ENCODE results near the gene LRRC9.
"Not testable (repeated sequence)": the region's sequence is repeated elsewhere in the genome, so short reads cannot be mapped to it uniquely, and the experiment has no call there.

The LRRC9 gene

DNA sequence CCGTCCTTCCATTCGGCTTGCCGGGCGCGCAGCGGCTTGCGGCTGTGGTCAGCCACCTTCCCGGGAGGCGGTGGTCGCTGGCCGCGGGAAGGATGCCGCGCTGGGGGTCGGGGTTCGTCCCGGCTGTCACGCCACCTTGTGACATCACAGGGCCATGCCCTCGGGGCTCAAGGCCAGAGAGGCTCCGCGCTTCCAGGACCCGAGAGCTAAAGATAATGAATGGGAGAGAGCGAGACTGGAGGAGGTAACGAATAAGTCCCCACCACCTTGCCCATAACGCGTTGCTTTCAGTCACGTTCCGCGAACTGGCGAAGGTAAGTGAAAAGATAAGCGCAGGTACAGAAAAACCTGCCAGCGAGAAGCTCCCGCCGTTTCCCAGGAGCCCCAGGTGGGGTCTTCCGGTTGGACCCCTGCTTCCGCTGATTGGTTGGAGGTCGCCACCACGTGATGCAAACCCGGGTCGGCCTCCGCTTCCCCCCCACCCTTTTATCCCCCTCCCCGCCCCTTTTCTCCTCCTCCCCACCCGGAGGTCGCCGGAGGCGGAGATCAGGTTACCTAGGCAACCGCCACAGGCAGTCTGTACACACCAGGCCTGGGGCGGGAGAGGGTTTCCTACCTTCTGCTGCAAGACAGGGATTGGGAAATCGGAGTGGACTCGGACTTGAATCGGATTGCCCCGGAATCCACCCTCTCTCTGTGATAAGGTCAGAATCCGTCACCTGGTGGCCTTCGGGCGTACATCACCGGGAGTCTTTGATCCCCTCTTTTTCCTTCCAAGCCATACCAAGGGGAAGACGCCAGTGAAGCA lies at the start of gene LRRC9:
Gene LRRC9 (plus strand): TSS at position 575 of the 808 bp plus-strand sequence.
- no peak for DNase-seq

DNA sequence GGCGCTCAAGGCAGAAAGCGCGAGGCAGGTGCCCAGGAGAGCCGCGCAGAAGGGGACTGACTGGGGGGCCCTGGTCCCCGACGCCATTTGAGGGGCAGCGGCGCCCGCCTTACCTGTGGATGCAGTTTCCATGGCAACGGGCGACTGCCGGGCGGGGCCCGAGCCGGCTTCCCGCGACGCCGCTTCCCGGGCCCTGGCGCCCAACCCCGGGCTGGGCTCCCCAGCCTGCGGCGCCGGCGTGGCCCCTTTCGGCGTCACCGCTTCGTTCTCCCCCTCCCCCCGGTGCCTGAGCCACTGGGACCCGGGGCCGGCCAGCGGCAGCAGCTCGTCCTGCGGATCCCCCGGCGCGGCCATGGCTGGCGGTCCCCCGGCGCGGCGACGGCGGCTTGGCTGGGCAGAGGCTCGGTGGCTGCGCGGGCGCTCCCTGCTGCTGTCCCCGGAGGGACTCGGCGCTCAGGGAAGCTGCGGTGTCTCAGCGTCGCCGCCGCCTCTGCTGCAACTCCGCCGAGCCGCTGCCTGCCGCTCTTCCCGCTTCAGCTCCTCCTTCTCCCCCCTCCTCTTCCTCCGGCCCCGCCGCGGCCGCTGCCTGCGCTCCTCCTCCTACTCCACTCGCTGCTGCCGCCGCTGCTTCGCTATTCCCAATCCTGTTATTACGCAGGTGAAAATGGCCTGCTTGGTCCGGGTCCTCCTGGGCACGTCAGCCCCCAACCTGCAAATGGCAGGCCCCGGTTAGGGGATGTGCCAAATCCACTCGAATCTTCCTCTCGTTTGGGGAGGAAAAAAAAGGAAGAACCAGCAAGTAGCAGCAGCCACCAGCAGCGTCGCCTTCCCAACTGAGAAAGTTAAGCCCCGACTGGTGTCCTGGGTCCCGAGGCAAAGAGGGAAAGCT lies 49.4 kb upstream of the LRRC9 start, which contains the start of gene RTN1:
Gene RTN1 (minus strand): TSS at position 500 of the 889 bp plus-strand sequence. CDS start 146 bp downstream, at position 354.
- DNase-seq = peak; percentile 1

DNA sequence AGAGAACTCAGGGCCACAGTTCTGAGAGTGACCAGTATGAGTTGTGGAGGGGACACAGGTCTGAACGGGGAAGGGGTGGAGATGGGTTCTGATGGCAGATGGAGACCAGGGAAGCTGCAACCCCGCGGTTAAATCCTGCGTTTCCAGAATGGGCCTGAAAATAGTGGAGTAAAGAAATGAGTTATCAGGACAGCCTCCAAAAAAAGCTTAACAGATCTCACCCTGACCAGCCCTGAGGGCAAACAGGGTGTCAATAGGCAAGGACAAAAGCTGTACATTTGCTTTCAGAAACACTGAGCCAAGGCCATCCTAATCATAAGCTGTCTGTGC lies 48.8 kb upstream of the LRRC9 start:
- no peak for DNase-seq

DNA sequence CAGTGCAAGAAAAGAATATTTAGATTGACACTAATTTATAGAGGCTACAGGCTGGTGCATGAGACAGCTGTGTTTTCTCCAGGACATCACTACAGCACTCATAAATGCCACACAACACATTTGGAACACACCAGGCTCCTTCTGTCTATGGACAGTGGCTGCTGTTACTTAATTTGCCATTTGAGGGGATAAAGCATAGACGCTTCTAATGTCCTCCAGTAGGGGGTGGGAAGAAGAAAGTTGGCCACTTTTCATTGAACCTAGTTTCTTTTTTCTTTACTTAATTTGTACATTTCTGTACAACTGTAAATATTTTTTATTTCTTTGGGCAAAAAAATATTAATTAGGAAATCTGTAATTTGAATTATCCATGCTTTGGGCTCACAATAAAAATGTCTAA lies 37.0 kb upstream of the LRRC9 start:
- no peak for DNase-seq

DNA sequence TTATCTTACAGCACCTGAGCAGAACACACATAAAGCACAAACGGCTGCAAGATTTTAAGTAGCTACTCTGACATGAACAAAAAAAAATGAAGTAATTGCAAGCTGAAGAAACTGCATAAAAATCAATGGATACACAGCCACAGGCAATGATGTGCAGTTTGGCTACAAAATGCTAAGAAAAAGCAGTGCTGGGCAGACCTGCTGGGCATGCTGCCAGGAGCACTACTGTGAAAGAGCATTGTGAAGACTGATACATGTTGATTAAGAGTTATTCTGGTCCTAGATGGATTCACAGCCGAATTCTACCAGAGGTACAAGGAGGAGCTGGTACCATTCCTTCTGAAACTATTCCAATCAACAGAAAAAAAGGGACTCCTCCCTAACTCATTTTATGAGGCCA lies 29.3 kb upstream of the LRRC9 start:
- no peak for DNase-seq

DNA sequence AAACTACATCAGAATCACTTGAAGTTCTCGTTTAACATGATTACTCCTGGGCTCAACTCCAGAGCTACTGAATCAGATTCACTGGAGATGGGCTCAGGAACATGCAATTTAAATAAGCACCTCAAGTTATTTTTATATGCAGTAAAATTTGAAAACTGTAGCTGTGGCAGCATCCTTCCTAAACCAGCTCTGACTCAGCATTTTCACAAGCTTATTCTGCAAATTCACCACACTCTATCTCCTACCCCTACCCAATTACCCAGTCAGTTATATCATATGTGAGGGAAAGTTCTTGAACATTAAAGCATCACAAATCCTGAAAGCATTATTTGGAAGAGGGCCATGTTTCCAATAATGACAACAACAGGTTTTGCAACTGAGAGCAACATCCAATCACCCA lies 24.2 kb upstream of the LRRC9 start:
- DNase-seq = no peak

DNA sequence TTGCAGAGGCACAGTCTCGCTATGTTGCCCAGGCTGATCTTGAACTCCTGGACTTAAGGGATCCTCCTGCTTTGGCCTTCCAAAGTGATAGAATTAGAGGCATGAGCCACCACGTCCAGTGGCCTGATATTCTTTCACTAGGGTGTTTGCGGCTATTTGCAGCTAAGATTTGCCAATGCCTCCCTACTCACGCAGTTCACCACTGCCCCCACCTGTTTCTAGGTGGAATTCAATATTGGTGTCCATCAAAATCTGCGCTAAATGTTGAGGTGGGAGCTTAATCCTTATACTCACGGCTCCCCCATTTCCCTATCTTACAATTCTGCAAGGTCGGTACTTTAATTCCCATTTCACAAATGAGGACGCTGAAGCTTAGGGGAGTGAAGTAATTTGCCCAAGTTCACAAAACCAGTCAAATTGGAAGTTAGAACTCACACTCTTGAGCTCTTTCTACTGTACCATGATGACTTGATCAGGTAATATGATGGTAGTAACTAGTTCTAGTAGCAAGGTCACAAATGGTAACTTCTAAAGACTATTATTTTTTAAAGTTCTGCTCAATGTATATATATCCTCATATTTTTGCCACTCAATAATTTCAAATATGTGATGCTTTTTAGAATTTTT lies 22.1 kb upstream of the LRRC9 start:
- no peak for DNase-seq

DNA sequence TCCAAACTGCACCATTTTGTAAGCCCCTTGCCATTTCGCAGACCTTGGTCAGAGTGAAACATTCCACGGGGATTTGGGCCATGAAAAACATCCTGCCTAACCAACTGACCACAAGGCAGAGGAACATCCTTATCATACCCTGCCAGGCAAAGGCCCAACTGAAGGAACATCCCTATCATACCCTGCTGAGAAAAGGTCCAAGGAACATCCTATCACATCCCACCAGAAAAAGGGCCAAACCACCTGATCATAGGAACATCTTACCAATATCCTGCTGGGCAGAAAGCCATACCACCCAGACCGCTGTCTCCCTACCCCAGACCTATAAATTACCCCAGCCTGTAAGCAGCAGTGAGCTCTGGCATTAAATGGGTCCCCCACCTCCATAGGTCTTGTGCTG lies 19.4 kb upstream of the LRRC9 start:
- no peak for DNase-seq

DNA sequence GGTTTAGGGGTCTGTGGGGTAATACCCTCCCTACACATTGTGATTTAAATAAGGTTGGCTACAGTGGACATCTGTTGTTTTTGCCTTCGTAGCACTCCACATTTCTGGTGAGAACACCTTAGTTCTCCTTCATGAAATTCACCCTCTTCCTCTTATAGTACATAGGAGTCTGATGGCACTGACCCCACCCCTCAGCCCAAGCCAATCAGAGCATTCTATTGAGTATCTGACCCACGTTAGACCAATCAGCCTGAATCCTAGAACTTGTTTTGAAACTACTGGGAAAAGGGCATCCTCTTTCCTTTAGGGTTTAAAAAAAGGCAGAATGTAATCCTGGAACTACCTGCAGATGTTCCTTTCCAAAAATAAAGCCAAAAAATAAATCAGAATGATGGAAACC lies 15.8 kb upstream of the LRRC9 start:
- DNase-seq = no peak

DNA sequence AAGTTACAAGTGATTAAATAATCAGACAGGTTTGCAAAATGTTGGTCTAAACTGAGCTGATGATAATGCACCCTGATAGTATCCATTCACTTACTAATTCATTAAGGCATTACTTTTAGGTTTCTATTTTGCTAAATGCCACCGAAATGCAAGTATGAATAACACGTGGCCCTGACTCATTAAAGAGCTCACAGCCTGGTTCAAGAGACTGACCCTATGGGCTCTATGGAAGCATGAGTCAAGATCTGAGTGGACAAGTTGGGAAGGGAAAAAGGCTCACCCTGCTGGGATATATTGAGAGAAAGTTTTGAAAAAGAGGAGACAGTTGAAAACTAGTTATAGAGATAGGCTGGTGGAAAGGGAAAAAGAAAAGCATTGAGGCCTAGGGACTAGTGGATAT lies 14.8 kb upstream of the LRRC9 start:
- no peak for DNase-seq

DNA sequence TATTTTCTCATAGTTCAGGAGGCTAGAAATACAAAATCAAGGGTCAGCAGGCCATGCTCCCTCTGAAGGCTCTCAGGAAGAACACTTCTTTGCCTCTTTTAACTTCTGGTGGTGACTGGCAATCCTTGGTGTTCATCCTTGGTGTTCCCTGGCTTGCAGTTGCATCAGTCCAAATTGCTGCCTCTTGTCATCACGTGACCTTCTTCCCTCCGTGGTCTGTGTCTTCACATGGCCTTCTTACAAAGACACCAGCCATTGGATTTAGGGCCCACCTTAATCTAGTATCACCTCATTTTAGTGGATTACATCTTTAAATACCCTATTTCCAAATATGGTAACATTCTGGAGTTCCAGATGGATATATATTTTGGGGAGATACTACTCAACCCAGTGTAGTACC lies 7.5 kb upstream of the LRRC9 start:
- DNase-seq = no peak

DNA sequence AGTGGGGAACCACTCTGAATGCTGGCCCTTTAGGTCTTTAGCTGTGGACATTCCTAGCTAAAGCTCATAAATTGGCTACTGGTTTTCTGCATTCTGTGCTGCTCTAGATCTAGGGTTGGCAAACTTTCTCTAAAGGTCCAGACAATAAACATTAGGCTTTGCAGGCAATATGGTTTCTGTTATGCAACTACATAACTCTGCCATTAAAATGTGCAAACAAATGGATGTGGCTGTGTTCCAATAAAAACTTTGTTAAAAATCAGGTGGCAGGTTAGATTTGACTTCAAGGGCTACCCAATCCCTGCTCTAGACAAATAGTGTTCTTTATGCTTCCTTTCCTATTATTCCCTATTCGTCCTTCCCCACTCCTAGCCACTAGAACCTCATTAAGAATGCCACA lies 6.8 kb upstream of the LRRC9 start:
- DNase-seq = no peak

DNA sequence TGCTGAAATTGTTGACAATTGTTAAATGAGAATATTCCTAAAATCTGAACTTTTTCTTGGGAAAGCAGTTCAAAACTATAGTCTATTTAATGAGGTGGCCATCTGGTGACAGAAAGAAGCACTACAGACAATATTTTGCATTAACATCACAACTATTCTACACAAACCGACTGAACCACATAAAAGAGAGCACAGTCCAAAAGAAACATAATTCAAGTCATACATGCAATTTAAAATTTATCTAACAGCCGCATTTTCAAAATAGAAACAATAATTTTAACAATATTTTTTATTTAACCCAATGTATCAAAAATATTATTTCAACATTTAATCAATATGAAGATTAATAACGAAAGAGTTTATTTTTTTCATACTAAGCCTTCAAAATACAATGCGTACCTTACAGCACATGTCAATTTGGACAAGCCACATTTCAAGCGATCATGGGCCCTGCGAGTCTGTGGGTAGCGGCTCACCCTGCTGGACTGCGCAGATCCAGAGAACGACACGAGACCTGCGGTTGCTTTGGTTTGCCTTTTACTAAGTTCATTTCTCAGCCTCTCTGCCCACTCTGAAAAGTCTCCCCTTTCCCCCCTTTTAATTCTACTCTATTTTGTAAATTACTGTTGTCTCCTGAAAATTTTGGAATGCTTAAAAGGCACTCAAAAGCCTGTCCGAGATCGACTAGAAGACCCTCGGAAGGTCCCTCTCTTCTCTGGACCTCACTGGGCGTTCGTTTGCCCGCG lies 947 bp upstream of the LRRC9 start:
- no peak for DNase-seq

DNA sequence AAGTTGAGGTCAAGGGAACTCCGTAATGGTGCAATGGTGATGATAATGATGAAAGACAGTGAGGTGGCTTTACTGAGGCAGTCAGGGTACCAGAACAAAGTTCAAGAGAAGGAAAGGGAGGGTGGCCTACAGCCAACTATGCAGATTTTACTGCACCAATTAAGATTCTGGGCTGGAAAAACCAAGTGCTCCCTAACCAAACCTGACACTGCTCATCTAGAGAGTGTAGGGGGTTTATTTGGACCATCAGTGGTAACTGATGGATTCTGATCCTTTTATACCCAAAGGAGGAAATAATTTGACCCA lies 387 bp downstream of the LRRC9 start:
- DNase-seq = no peak

DNA sequence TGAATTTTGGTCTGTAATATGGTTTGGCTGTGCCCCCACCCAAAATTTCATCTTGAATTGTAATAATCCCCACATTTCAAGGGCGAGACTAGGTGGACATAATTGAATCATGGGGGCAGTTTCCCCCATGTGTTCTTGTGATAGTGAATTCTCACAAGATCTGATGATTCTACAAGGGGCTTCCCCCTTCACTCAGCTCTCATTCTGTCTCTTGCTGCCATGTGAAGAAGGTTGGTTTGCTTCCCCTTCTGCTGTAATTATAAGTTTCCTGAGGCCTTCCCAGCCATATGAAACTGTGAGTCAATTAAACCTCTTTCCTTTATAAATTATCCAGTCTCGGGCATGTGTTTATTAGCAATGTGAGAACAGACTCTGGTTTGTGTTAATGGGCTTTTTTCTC lies 5.9 kb downstream of the LRRC9 start:
- no peak for DNase-seq

DNA sequence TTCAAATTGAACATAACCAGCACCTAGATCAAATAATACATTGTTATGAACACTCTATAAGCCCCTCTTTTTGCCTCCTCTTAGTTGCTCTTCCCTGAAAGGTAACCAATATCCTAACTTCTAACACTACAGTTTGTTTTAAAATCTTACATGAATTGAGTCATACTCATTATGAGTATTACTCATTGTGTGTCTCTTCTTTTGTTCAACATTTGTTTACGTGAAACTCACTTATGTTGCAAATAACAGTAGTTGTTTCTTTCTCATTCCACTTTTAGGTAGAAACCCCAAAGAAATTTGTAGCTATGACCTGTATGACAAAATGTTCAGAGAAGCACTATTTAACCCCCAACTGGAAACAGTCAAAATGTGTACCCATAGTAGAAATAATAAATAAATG lies 6.6 kb downstream of the LRRC9 start:
- no peak for DNase-seq

DNA sequence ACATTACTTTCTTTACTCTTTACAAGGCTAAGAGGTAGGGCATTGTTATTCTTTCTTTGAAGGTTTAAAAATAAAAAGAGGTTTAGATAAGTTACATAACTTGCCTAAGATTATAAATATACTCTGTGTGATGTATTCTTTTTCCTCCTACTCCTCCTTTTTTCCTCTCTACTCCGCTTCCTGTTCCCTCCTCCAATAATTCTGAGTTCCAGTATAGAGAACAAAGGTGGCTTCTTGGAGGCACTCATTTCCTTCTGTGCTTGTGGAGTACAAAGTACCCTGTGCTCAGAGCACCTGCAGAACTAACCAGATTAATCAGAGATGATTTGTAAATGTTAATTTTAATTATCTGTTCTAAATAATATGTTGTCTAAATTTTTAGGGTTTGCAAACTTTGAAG lies 11.3 kb downstream of the LRRC9 start:
- no peak for DNase-seq

DNA sequence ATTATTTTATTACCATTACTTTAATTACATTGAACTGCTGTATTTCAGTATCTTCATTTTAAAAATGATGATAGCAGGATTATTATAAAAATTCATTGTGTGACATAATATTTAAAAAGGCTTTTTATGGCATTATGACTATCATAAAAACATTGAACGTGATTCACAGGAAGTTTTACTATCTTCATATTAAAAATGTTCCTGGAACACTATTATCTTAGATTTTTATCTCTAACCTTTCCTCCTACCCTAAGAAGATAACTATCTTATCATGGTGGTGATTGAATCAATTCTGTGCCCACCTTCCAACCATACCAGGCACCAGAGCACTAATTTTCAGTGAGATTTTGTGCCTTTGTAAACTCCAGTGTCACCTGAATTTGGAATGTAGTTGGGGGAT lies 16.2 kb downstream of the LRRC9 start:
- DNase-seq = no peak

DNA sequence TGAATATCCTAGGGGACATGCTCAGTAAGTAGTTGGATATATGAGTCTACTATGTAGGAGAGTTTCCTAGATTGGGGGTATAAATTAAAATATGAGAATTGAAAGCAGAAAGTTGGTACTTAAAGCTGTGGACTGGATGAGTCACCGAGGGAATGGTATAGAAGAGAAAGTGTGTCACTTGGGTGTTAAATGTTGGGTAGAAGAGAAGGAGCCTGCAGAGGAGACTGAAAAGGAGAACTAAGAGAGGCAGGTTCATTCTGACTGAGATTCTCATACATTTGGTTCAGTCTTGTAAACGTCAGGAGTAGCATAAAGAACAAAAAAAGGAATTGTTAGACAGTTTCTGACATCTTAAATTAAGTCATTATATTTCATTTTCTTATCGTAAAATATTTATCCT lies 19.9 kb downstream of the LRRC9 start:
- no peak for DNase-seq

DNA sequence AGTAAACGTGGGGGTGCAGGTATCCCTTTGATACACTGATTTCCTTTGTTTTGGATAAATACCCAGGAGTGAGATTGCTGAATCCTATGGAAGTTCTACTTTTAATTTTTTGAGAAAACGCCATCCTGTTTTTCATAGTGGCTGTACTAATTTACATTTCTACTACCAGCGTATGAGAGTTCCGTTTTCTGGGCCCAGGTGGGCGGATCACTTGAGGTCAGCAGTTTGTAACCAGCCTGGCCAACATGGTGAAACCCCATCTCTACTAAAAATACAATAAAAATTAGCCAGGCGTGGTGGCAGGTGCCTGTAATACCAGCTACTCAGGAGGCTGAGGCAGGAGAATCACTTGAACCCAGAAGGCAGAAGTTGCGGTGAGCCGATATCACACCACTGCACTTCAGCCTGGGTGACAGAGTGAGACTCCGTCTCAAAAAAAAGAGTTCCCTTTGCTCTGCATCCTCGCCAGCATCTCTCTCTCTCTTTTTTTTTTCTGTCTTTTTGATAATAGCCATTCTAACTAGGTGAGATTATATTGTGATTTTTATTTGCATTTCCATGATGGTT lies 22.4 kb downstream of the LRRC9 start:
- not testable (repeated sequence) for DNase-seq

DNA sequence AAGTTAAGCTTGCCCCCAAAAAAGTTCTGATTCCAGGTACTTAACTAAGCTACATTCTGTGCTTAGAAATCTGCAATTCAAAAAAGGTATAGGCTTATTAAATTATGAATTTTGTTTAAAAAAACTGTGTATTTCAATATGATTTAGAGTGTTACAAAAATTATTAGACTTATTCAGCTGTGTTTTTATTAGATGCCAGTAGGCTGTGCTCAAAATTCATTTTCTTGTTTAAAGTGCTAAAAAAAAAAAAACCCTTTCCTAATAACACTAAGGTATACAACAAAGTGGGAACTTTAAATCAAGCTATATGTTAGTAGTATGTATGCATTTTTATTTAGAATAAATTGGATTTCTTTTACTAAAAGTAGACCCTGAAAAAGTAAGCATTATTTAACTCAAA lies 25.0 kb downstream of the LRRC9 start:
- DNase-seq = no peak

DNA sequence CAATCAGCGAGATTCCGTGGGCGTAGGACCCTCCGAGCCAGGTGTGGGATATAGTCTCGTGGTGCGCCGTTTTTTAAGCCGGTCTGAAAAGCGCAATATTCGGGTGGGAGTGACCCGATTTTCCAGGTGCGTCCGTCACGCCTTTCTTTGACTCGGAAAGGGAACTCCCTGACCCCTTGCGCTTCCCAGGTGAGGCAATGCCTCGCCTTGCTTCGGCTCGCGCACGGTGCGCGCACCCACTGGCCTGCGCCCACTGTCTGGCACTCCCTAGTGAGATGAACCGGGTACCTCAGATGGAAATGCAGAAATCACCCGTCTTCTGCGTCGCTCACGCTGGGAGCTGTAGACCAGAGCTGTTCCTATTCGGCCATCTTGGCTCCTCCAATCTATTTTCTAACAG lies 32.2 kb downstream of the LRRC9 start:
- not testable (repeated sequence) for DNase-seq

DNA sequence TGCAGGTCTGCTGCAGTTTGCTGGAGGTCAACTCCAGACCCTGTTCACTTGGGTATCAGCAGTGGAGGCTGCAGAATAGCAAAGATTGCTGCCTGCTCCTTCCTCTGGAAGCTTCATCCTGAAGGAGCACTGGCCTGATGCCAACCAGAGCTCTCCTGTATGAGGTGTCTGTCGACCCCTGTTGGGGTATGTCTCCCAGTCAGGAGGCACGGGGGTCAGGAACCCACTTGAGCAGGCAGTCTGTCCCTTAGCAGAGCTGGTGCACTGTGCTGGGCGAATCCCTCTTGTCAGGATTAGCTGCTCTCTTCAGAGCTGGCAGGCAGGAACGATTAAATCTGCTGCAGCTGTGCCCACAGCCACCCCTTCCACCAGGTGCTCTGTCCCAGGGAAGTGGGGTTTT lies 37.9 kb downstream of the LRRC9 start:
- DNase-seq = not testable (repeated sequence)
